SKM-1 (cell line): Measurements from ENCODE around the gene SHISA9.

Experiments
- DNase-seq: peaks from one replicate; lab custom pipeline; 2025; ENCODE audit not compliant: unreplicated experiment; lab: John Stamatoyannopoulos, UW

Gene SHISA9

GRCh38 chr16:13110124-13110796 is 208.9 kb downstream of the SHISA9 start:
- DNase-seq, result no peak

GRCh38 chr16:13111747-13112146 is 210.3 kb downstream of the SHISA9 start:
- no peak for DNase-seq

- no peak for DNase-seq
These were observed 212.3 kb downstream of the SHISA9 start for GRCh38 chr16:13113741-13114140.

DNA sequence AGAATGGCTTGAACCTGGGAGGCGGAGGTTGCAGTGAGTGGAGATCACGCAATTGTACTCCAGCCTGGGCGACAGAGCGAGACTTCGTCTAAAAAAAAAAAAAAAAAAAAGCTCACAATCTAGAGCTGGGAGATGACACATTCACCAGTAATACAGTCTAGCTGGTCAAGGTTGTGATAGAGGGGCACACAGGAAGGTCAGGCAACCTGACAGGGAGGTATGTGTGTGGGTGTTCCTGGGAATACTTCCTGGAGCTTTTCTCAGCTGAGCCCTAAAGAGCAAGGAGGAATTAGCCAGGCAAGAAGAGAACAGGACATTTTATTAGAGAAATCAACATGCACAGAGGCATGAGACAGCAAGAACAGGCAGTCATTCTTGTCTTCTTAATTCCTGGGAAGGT is 216.7 kb downstream of the SHISA9 start:
- no peak for DNase-seq

DNA sequence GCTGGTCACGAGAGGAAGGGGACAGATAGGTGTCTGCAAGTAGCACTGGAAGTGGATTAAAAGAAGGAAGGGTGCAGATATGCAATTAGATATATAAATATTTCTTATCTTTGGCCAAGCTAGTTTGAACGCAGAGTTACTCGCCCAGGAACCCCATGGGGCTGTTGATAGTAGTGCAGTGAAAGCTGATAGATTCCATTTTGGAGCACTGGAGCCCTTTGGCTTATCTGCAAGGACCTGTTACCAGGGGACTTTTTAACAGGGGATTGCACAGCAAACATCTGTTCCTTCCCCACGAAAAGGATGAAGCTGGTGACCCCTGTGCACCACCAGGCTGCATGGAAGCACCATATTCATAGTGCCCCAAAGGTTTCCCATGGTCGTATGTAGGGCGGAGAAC is 218.7 kb downstream of the SHISA9 start:
- no peak for DNase-seq

- no peak for DNase-seq
These were observed 219.2 kb downstream of the SHISA9 start for GRCh38 chr16:13120557-13120956.

GRCh38 chr16:13123991-13124390 is 222.6 kb downstream of the SHISA9 start:
- DNase-seq, result no peak

DNA sequence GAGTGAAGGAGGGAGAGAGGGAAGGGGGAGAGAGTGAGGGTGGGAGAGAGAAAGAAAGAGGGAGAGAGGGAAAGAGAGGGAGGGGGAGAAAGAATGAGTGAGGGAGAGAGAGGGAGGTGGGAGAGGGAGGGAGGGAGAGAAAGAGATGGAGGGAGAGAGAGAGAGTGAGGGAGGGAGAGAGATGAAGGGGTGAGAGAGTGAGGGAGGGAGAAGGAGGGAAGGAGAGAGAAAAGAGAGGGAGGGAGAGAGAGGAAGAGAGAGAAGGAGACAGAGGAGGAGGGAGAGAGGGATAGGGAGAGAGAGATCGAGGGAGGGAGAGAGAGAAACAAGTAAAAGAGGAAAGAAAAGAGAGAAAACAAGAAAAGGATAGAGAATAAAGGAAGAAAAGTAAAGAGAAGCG is 225.7 kb downstream of the SHISA9 start:
- DNase-seq, result no peak

GRCh38 chr16:13130586-13130985 is 229.2 kb downstream of the SHISA9 start:
- no peak for DNase-seq

DNA sequence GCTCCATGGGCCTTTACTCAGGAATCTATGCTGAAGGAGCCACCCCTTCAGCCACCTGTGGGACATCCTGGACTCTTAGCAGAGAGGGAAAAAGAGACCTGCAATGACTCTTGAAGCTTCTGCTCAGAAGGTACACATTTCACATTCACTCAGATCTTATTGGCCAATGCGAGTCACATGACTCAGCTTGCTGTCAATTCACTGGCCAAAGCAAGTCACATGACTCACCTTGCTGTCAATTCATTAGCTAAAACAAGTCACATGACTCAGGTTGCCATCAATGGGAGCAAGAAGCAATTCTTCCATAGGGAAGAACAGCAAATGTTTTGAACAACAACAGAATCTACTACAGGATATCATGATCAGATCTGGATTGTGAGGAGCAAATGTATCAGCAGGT is 233.4 kb downstream of the SHISA9 start:
- no peak for DNase-seq

- no peak for DNase-seq
These were observed 235.5 kb downstream of the SHISA9 start for GRCh38 chr16:13136901-13137300.

DNA sequence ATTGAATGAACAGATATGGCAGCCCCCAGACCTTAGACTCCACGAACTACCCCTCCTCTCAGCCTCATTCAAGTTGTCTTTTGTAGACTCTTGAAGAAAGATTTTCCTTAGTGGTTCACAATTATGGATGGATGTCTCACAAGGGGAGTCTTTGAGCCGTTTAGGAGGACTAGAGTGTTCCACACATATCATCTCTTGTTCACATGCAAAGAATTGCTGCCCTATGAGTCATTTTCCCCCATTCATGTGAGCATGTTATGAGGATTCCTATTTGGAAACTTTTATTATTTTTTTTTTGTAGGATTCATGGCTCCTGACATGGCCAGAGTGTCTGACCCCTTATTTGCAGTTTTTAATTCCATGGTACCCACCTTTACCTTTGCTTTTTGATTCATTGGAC is 237.1 kb downstream of the SHISA9 start:
- no peak for DNase-seq

- DNase-seq, result no peak
These were observed 238.4 kb downstream of the SHISA9 start for GRCh38 chr16:13139661-13140241.

DNA sequence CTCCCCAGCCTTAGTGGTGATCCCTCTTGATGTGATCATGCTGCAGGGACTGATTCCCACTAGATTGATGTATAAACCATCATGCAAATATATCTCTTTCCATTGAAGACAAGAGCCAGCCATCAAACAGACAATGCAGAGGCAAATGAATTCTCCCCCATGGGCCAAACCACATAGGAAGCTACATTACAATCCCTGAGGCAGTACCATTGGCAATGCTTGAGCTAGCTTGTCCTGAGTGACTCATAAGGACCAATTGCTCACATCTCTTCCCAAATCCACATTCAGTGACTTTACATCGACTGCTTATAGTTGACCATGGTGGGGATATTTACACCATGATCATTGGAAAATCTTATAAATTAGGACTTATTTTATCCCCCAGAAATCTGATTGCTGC is 242.2 kb downstream of the SHISA9 start:
- DNase-seq, result no peak

GRCh38 chr16:13146829-13147228 is 245.4 kb downstream of the SHISA9 start:
- DNase-seq, result no peak

- DNase-seq, result no peak
These were observed 246.9 kb downstream of the SHISA9 start for GRCh38 chr16:13148294-13148693.

GRCh38 chr16:13148836-13149235 is 247.4 kb downstream of the SHISA9 start:
- no peak for DNase-seq

GRCh38 chr16:13150181-13150885 is 248.9 kb downstream of the SHISA9 start:
- no peak for DNase-seq

DNA sequence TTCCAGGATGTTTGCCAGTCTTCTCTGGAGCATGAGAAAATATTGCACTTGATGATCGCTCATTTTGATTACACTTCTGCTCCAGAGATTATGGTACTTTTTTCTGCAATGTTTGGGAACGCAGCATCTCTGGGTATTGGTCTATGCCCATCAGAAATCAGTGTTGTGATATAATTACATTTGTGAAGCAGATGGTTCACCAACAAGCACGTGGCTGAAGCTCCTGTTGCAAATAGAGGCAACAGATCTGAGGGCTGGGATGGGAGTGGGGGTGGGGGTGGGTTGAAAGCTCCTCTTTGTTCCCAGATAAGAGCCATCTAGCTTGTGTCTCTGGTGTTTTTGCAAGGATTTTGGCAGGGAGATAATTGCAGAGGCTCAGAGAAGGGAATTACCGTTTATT is 252.3 kb downstream of the SHISA9 start:
- DNase-seq, result no peak

DNA sequence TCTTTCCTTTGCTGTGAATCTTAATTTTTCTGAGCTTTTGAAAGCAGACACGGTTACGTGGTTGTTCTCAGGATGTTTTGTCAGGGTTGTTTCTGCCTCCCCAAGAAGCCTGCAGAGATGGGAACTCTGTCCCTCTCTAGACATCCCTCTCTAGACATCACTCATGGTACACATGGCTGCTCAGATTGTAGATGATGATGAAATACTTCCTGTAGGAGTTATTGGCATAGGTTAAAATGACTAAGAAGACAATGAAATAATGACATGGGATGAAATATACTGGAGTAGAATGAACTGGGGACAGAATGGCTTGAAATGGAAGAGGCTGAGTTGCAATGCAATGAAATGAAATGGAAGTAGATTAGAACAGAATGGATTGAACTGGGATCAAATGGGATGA is 253.4 kb downstream of the SHISA9 start:
- no peak for DNase-seq

DNA sequence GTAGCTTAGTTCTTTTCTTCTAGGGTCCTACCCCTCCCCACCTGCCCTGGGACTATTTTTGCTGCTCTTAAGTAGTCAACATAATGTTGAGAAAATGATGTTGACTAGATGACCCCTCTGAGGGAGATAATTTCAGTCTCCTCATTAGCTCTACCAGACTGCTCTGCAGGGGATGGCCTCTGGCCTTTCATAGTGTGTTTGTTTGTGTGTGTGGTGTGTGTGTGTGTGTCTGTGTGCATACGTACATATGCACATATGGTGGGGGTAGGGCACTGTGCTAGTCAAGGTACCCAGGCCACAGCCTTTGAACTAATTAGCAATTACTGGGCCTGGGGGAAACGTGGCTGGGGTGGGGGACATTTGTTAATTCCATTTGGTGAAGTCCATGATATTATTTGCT is 254.0 kb downstream of the SHISA9 start:
- DNase-seq, result no peak

- no peak for DNase-seq
These were observed 254.4 kb downstream of the SHISA9 start for GRCh38 chr16:13155780-13156179.

DNA sequence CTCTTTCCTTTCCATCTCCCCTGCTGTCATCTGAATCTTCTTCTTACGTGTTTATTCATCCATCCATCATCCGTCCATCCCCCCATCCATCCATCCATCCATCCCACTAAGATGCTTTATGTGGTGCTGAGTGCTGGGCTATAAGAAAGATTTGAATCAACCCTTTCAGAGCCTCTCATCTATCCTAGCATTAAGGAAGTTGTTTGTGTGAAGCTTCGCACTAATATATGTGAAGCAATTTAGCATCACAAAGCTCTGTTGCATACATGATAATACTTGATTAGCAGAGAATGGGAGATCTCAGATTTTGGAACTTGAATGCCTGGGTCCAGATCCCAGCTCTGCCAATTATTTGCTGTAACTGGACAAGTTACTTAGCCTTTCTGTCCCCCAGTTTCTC is 255.7 kb downstream of the SHISA9 start:
- no peak for DNase-seq
